ENCODE measurements around the gene DNAJC5.

Gene DNAJC5

GRCh38 chr20:63982937-63983336 is 88.0 kb downstream of the DNAJC5 start:
- Histone ChIP-seq H4K20me1 (ENCODE audit: insufficient read depth, low read length) (no peaks in the 10 kb centered on the region), H3K27ac (ENCODE audit: low read depth, low read length, poor library complexity, severe bottlenecking) (no peak overlapping the region), H2AFZ (ENCODE audit: low read length) (no peak overlapping the region), H3K4me2 (ENCODE audit: low read length) (no peak overlapping the region), H3K36me3 (ENCODE audit: insufficient read depth, low read length) (peaks cover 46% of the 10 kb centered on the region), H3K9ac (ENCODE audit: low read length) (no peak overlapping the region), H3K9me3 (ENCODE audit: low read length) (no peaks in the 10 kb centered on the region), H3K27me3 (ENCODE audit: insufficient read depth, low read length) (no peaks in the 10 kb centered on the region), H3K4me1 (ENCODE audit: insufficient read depth, low read length, severe bottlenecking) (peaks cover 34% of the 10 kb centered on the region), H3F3A (ENCODE audit: insufficient read depth, low read length) (peaks cover 4% of the 10 kb centered on the region; the same call in 1 of the 2 replicates), H3K79me2 (ENCODE audit: insufficient read depth, low read length) (peaks cover 6% of the 10 kb centered on the region; the same call in 1 of the 2 replicates), H3K9me2 (ENCODE audit: low read depth, low read length) (no peaks in the 10 kb centered on the region), H3K4me3 (ENCODE audit: low read depth, low read length, poor library complexity, severe bottlenecking) (no peak overlapping the region)
- no peak for TF ChIP-seq CTCF (IDR thresholded peaks at IDR 0.05; ENCODE audit: low read length)
- no peak for TF ChIP-seq EZH2 (IDR thresholded peaks at IDR 0.05; ENCODE audit: borderline replicate concordance, low read length)
